Adrenal gland (tissue), 12 donors: ENCODE results near the gene TMEM185A. TPM values are rescaled to one million over a fixed set of nuclear protein-coding genes. Genes with fewer than 3 reads are reported as not detected.

Experiments used
- DNase-seq, 7 donors: peaks; one replicate each; pipeline ENCODE4 v3.0.0-alpha.2; 2019 to 2020
- H3K27ac ChIP-seq, 5 donors: fragments of 200-600 bp; sonication (generic) in 4 of 5; 1 replicate in 3 of 5; 2 replicates in 2 of 5; pipeline versions ENCODE4 v1.5.1 to v1.8.0; 2016 to 2020; ENCODE audit warnings: mild to moderate bottlenecking in 1 of 5
- H3K27me3 ChIP-seq: fragments of 200-600 bp; 2 replicates; pipeline ENCODE4 v1.8.0; 2021
- H3K36me3 ChIP-seq, 2 donors: fragments of 200-600 bp; replicated peaks in 1 of 2; 1 replicate in 1 of 2; 2 replicates in 1 of 2; pipeline versions ENCODE4 v1.5.1 to v1.8.0; 2018 to 2022
- H3K4me1 ChIP-seq, 2 donors: fragments of 200-600 bp; replicated peaks in 1 of 2; 1 replicate in 1 of 2; 2 replicates in 1 of 2; pipeline versions ENCODE4 v1.5.1 to v1.8.0; 2018 to 2021
- H3K4me3 ChIP-seq, 4 donors: fragments of 200-600 bp; sonication (generic) in 3 of 4; one replicate each; pipeline ENCODE4 v1.5.1; 2016 to 2018
- H3K9me3 ChIP-seq, 3 donors: fragments of 200-600 bp; sonication (generic) in 1 of 3; replicated peaks in 1 of 3; 1 replicate in 2 of 3; 2 replicates in 1 of 3; pipeline versions ENCODE4 v1.5.1 to v1.8.0; 2016 to 2021
- POLR2A ChIP-seq, 2 donors: fragments of 450-650 bp; IDR thresholded peaks; one replicate each; pipeline ENCODE4 v1.6.1; 2017; ENCODE audit warnings: antibody characterized with exemption in 2 of 2, mild to moderate bottlenecking in 2 of 2, moderate library complexity in 1 of 2
- WGBS, 4 donors: extraction: QIAGEN DNeasy Blood & Tissue Kit in 2 of 4; methylation state at CpG; one replicate each; pipeline versions ENCODE4 v1.1.5 to v1.1.7; 2013 to 2017; 5-methylcytosine and 5-hydroxymethylcytosine counted together
- intact Hi-C, 2 donors: fragments of 100-400 bp; cut with DNase I; formaldehyde crosslinking; loops; one replicate each; pipeline versions ENCODE4 v1.14.1 to v1.15.0; 2022 to 2023
- polyA plus RNA-seq, 3 donors: library from polyadenylated mRNA; stranded (reverse); fragments of 200-250 nt in 2 of 3; fragments of 350-450 nt in 1 of 3; fragmentation: Illumina TruSeq in 1 of 3; extraction: RNeasy Lipid Tissue Mini Kit (QIAGEN cat#74804) in 1 of 3; gene quantifications; one replicate each; pipeline ENCODE4 v1.2.3, GENCODE V29; 2013 to 2014
- total RNA-seq, 9 donors: library from RNA; depleted of rRNA in 4 of 9; stranded (reverse); fragments of >200 nt in 4 of 9; fragments of 120-200 nt in 1 of 9; fragmentation: NEBNext Ultra II Directional in 1 of 9; extraction: Animal tissue kit (Norgen Biotek cat#: 25700) in 1 of 9; gene quantifications; one replicate each; pipeline versions ENCODE4 v1.1.0 to v1.2.4, GENCODE V29; 2013 to 2023
- TF ChIP-seq, protein P1 (sequence below), 6 experiments: fragments of 450-650 bp in 4 of 6; fragments of 200-600 bp in 2 of 6; sonication (generic) in 1 of 6; IDR thresholded peaks; 1 replicate in 5 of 6; 2 replicates in 1 of 6; pipeline versions ENCODE4 v1.5.1 to v1.8.0; 2016 to 2021; ENCODE audit warnings: antibody characterized with exemption in 6 of 6, mild to moderate bottlenecking in 2 of 6, moderate library complexity in 1 of 6
- donor health status: healthy with polysubstance abuse.
- donor health status: Bipolar disorder and iron deficiency.
- donor health status: DM: yes; HTN: yes; CAD: no.
- donor health status: DM: no; HTN: no; CAD: no.
- donor health status: DM: no; HTN: no; CAD: no.
- donor health status: DM: yes; HTN: yes; CAD: no.

TMEM185A gene
- total and polyA plus RNA-seq, 12 donors: 14.8 to 38.0 (median 18.8) TPM

GRCh38 chrX:149638860-149639259 lies 7.3 kb upstream of the TMEM185A start:
- DNase-seq: no peak
- Histone ChIP-seq H3K27ac (no peak overlapping the region), H3K4me1 (no peaks in the 10 kb centered on the region), H3K27me3 (peaks cover 3% of the 10 kb centered on the region), H3K36me3 (no peaks in the 10 kb centered on the region), H3K9me3 (no peaks in the 10 kb centered on the region), H3K4me3 (no peak overlapping the region)
- intact Hi-C loops: no loop called here
- TF ChIP-seq POLR2A (IDR thresholded peaks at IDR 0.05): no peak
- TF ChIP-seq, protein P1, sequence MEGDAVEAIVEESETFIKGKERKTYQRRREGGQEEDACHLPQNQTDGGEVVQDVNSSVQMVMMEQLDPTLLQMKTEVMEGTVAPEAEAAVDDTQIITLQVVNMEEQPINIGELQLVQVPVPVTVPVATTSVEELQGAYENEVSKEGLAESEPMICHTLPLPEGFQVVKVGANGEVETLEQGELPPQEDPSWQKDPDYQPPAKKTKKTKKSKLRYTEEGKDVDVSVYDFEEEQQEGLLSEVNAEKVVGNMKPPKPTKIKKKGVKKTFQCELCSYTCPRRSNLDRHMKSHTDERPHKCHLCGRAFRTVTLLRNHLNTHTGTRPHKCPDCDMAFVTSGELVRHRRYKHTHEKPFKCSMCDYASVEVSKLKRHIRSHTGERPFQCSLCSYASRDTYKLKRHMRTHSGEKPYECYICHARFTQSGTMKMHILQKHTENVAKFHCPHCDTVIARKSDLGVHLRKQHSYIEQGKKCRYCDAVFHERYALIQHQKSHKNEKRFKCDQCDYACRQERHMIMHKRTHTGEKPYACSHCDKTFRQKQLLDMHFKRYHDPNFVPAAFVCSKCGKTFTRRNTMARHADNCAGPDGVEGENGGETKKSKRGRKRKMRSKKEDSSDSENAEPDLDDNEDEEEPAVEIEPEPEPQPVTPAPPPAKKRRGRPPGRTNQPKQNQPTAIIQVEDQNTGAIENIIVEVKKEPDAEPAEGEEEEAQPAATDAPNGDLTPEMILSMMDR (IDR thresholded peaks at IDR 0.05): no peak

DNA sequence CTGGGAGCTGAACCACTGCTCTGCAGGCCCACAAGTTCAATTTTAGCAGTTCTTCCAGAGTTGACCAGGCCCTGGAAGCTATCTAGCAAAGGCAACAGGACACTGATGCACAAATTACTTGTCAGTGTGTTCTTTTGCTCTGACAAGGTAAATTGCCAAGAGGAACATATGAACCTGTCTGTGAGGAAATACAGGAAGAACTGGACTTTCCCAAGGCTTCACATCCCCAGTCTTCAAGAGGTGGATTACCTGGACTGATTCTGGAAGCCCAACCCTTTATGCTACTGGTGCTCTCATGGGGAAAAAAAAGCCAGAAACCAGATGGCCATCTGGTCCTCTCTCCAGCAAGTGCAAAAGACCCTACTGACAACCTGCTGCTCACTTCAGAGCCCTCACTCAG lies 1.9 kb upstream of the TMEM185A start:
- intact Hi-C loops: no loop called here

DNA sequence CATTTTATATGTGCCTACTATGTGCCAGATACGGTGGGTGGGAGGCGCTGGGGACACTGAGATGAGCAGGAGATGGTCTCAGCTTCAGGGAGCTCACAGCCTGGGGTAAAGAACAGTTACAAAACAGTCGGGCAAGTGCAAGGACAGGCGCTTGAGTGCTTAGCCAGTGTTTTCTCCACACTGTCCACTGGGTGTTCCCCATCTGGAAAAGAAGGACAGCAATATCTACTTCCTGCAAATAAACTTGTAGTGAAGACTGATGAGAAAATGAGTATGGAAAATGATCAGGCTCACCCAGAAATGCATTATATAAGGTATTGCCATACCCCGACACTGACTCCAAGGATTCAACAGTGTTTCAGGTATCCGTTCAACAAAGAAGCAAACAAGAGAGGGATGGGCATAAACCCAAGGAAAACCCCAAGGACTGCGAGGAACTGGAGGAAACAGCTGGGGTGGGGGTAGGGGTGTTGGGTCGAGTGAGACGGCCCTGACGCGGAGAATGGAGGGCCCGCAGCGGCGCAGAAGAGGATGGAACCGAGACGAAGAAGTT lies 835 bp downstream of the TMEM185A start:
- H3K27me3 ChIP-seq: no peaks in the 10 kb centered on the region
- WGBS, 4 donors: 2 to 39% (median 19%) methylated on average over 12 to 16 of the region's 16 CpGs

More for the DNA sequence above, 1.9 kb upstream of the TMEM185A start:
- Histone ChIP-seq H3K4me3 (no peak overlapping the region), H3K9me3 (no peaks in the 10 kb centered on the region), H3K27me3 (peaks cover 3% of the 10 kb centered on the region), H3K36me3 (no peaks in the 10 kb centered on the region), H3K27ac (no peak overlapping the region), H3K4me1 (peaks cover 7 to 19% of the 10 kb centered on the region in 2 donors)
- DNase-seq: no peak
- TF ChIP-seq, protein P1 (IDR thresholded peaks at IDR 0.05): no peak
- no peak for TF ChIP-seq POLR2A (IDR thresholded peaks at IDR 0.05)

GRCh38 chrX:149629730-149630387 lies 1.7 kb downstream of the TMEM185A start:
- Histone ChIP-seq H3K27me3 (no peaks in the 10 kb centered on the region), H3K4me1 (peaks cover 7 to 21% of the 10 kb centered on the region in 2 donors), H3K36me3 (no peaks in the 10 kb centered on the region), H3K4me3 (peak overlapping the region in 1 of 4 donors; percentile 76), H3K9me3 (no peaks in the 10 kb centered on the region), H3K27ac (peak overlapping the region in 3 of 5 donors; percentile 64 to 77 (median 73))
- WGBS, 4 donors: 44 to 66% (median 57%) methylated on average over 4 to 5 of the region's 5 CpGs
- TF ChIP-seq POLR2A (IDR thresholded peaks at IDR 0.05): no peak
- TF ChIP-seq, protein P1 (IDR thresholded peaks at IDR 0.05): no peak
- no peak for DNase-seq
- intact Hi-C loops: no loop called here

More for the DNA sequence above, 835 bp downstream of the TMEM185A start:
- Histone ChIP-seq H3K4me1 (peaks cover 7 to 21% of the 10 kb centered on the region in 2 donors), H3K27ac (peak overlapping the region; percentile 30 to 77 (median 64)), H3K36me3 (no peaks in the 10 kb centered on the region), H3K9me3 (no peaks in the 10 kb centered on the region), H3K4me3 (peak overlapping the region in 3 of 4 donors; percentile 18 to 76 (median 45))
- peak; percentile 29 to 63 (median 39) for DNase-seq
- intact Hi-C loops: no loop called here
- no peak for TF ChIP-seq POLR2A (IDR thresholded peaks at IDR 0.05)
- TF ChIP-seq, protein P1 (IDR thresholded peaks at IDR 0.05): peak in 4 of 6 experiments; percentile 6 to 39 (median 26)
